ENCODE data around the gene THUMPD3.

Gene THUMPD3, protein sequence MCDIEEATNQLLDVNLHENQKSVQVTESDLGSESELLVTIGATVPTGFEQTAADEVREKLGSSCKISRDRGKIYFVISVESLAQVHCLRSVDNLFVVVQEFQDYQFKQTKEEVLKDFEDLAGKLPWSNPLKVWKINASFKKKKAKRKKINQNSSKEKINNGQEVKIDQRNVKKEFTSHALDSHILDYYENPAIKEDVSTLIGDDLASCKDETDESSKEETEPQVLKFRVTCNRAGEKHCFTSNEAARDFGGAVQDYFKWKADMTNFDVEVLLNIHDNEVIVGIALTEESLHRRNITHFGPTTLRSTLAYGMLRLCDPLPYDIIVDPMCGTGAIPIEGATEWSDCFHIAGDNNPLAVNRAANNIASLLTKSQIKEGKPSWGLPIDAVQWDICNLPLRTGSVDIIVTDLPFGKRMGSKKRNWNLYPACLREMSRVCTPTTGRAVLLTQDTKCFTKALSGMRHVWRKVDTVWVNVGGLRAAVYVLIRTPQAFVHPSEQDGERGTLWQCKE

DNA sequence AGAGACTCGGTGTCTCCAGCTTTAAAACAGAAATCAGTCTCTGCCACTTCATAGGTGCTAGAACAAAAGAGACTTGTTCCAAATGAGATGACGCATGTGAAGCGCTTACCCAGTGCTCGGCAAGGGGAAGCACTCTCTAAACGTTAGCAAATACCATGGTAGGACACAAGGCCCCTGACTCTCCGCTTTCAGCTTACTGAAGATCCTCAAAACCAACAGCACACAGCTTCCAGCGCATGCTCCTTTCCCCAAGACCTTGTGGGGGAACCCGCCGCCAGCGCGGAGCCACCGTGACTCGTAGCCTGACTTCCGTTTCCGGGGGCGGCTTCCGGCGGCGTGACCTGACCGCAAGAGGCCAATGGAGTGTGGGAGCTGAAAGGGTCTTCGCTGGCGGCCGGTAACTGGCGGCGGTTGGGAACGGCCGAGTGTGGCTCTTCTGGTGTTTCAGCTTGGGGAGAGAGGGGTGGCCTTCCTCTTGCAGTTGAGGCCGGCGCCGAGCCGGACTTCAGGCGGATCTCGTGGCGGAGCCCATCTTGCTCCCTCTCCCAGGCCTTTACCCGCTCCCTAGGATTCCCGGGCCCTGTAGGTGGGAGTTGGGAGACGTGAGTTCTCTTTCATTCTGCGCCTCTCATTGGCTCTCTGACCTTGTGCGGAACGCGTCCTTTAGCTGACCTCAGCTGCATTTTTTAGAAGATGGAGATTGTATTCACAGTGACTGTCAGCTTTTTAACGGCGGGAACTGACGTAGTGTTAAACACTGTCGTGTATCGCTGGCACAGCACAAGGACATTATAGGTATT, at the start of gene THUMPD3:
THUMPD3 (plus strand) TSS at position 324 of the 800 bp plus-strand sequence. CDS start 2,015 bp downstream, outside the sequence.
- no peaks in the 10 kb centered on the region for H3K9me3 ChIP-seq (ENCODE audit: low read length)
- peak within 1 kb of the TSS; percentile 70 to 86 for H3K4me3 ChIP-seq (ENCODE audit: low read depth in 1 of 2, low read length in 2 of 2)
- peaks cover 26% of the 10 kb centered on the region for H3K36me3 ChIP-seq (ENCODE audit: insufficient read depth, low read length)
- peaks cover 18% of the 10 kb centered on the region for H3K4me1 ChIP-seq (ENCODE audit: insufficient read depth, low read length)
- peak within 1 kb of the TSS; percentile 92 for H3K9ac ChIP-seq (ENCODE audit: low read length)
- no peaks in the 10 kb centered on the region for H3K27me3 ChIP-seq (ENCODE audit: control insufficient read depth in 1 of 2, insufficient read depth in 2 of 2, low read length in 2 of 2)
- peak within 1 kb of the TSS; percentile 81 for H3K27ac ChIP-seq (ENCODE audit: low read depth, low read length)

DNA sequence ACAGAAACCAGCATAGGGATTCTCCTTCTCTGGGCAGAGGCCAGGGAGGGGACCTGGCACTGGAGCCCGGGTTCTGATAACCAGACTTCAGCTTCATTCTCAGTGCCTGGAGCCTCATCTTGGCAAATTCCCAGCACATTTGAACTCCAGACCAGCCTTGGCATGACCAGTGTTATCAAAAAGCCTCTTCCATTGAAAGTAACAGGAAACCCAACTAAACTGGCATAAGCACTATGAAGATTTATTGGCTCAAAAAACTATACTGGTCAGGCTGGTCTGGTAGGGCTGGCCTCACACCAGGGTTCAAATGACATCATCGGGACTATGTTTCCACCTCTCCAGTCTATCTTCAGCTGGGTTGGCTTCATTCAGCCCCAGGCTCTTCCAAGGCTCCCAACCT, 48.1 kb upstream of the THUMPD3 start:
- no peaks in the 10 kb centered on the region for H3K9me3 ChIP-seq (ENCODE audit: low read length)
- H3K27me3 ChIP-seq (ENCODE audit: control insufficient read depth in 1 of 2, insufficient read depth in 2 of 2, low read length in 2 of 2): no peaks in the 10 kb centered on the region
- no peak overlapping the region for H3K4me3 ChIP-seq (ENCODE audit: low read depth in 1 of 2, low read length in 2 of 2)

DNA sequence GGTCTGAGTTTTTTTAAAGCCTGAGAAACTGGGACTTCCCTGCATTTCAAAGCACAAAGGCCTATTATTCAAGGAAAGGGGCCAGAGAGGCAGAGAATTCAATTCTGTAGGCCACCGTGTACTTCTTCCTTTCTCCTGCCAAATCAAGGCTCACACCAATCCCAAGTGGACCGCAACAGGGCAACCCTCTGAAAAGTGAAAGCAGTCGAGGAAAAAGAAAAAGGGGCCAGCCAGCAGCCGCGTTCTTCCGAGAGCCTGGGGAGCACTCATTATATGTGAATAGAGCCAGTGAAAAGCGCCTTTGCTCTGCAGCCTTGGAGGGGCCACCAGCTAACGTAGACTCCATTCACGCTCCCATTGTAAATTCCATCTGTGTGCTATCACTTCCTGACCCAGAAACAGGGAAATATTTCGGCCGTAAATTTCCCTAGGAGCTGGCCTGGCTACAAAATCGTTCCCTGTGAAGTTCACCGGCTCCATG, 45.9 kb upstream of the THUMPD3 start:
- Histone ChIP-seq H3K36me3 (ENCODE audit: insufficient read depth, low read length) (no peaks in the 10 kb centered on the region), H3K9me3 (ENCODE audit: low read length) (no peaks in the 10 kb centered on the region), H3K9ac (ENCODE audit: low read length) (peak overlapping the region; percentile 16), H3K27ac (ENCODE audit: low read depth, low read length) (peak overlapping the region; percentile 21), H3K4me1 (ENCODE audit: insufficient read depth, low read length) (peaks cover 7% of the 10 kb centered on the region), H3K27me3 (ENCODE audit: control insufficient read depth in 1 of 2, insufficient read depth in 2 of 2, low read length in 2 of 2) (no peaks in the 10 kb centered on the region), H3K4me3 (ENCODE audit: low read depth in 1 of 2, low read length in 2 of 2) (peak overlapping the region in 1 of 2 donors; percentile 56)

More for the DNA sequence above, 48.1 kb upstream of the THUMPD3 start:
- H3K36me3 ChIP-seq (ENCODE audit: insufficient read depth, low read length): no peaks in the 10 kb centered on the region
- H3K27ac ChIP-seq (ENCODE audit: low read depth, low read length): no peak overlapping the region
- H3K4me1 ChIP-seq (ENCODE audit: insufficient read depth, low read length): peaks cover 7% of the 10 kb centered on the region
- H3K9ac ChIP-seq (ENCODE audit: low read length): no peak overlapping the region

DNA sequence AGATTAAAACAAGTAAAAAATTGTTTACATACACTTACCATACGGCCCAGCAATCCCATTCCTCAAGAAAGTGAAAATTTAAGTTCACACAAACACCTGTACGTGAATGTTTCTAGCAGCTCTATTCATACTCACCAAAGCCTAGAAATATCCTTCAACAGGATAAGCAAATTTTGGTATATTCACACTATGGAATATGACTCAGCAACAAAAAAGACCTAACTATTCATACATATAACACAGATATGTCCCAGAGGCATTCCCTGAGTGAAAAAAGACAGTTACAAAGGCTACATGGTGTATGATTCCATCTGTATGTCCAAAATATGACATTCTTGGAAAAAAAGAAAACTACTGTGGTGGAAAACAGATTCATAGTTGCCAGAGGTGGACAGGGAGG, 40.1 kb upstream of the THUMPD3 start:
- Histone ChIP-seq H3K4me1 (ENCODE audit: insufficient read depth, low read length) (peaks cover 1% of the 10 kb centered on the region), H3K36me3 (ENCODE audit: insufficient read depth, low read length) (no peaks in the 10 kb centered on the region), H3K9ac (ENCODE audit: low read length) (no peak overlapping the region), H3K27me3 (ENCODE audit: control insufficient read depth in 1 of 2, insufficient read depth in 2 of 2, low read length in 2 of 2) (no peaks in the 10 kb centered on the region), H3K27ac (ENCODE audit: low read depth, low read length) (no peak overlapping the region), H3K4me3 (ENCODE audit: low read depth in 1 of 2, low read length in 2 of 2) (no peak overlapping the region), H3K9me3 (ENCODE audit: low read length) (no peaks in the 10 kb centered on the region)

DNA sequence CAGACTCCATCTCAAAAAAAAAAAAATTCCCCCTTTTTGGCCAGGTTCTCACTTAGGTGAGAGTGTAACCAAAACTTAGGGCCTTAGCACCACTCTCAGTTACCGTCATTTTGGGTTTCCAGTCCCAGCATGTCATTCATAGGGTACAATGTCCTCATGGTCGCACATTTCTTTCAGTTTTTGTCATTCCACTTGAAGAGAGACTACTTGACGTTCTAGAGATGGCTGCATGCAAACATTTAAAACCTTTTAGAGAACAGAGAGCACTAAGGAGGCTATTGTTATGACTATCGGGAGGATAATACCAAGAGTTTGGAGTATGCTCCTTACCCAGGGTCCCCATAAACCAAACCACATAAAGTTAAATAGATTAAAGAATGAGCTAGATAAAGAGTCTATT, 37.9 kb upstream of the THUMPD3 start:
- Histone ChIP-seq H3K4me3 (ENCODE audit: low read depth in 1 of 2, low read length in 2 of 2) (no peak overlapping the region), H3K9ac (ENCODE audit: low read length) (no peak overlapping the region), H3K27ac (ENCODE audit: low read depth, low read length) (no peak overlapping the region), H3K27me3 (ENCODE audit: control insufficient read depth in 1 of 2, insufficient read depth in 2 of 2, low read length in 2 of 2) (no peaks in the 10 kb centered on the region), H3K36me3 (ENCODE audit: insufficient read depth, low read length) (no peaks in the 10 kb centered on the region), H3K4me1 (ENCODE audit: insufficient read depth, low read length) (no peaks in the 10 kb centered on the region), H3K9me3 (ENCODE audit: low read length) (no peaks in the 10 kb centered on the region)

DNA sequence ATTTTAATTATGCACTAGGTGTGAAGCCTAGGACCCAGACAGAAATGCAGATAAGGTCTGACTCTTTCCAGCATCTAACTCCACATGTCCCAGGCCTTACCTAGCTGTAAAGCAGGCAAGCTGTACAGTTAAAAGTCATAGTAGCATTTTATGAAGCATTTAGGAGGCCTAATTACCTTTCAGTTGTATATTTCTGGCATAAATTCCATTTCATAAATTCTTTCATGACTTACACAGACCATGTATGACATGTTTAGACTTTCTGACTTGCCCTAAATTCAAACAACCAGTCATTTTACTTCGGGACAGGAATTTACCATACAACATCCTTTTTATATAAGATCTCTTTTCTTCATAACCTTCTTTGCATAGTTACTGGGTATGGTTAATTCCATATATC, 35.3 kb upstream of the THUMPD3 start:
- no peaks in the 10 kb centered on the region for H3K36me3 ChIP-seq (ENCODE audit: insufficient read depth, low read length)
- no peaks in the 10 kb centered on the region for H3K4me1 ChIP-seq (ENCODE audit: insufficient read depth, low read length)
- no peak overlapping the region for H3K9ac ChIP-seq (ENCODE audit: low read length)
- no peak overlapping the region for H3K4me3 ChIP-seq (ENCODE audit: low read depth in 1 of 2, low read length in 2 of 2)
- no peaks in the 10 kb centered on the region for H3K9me3 ChIP-seq (ENCODE audit: low read length)
- H3K27ac ChIP-seq (ENCODE audit: low read depth, low read length): no peak overlapping the region
- no peaks in the 10 kb centered on the region for H3K27me3 ChIP-seq (ENCODE audit: control insufficient read depth in 1 of 2, insufficient read depth in 2 of 2, low read length in 2 of 2)

DNA sequence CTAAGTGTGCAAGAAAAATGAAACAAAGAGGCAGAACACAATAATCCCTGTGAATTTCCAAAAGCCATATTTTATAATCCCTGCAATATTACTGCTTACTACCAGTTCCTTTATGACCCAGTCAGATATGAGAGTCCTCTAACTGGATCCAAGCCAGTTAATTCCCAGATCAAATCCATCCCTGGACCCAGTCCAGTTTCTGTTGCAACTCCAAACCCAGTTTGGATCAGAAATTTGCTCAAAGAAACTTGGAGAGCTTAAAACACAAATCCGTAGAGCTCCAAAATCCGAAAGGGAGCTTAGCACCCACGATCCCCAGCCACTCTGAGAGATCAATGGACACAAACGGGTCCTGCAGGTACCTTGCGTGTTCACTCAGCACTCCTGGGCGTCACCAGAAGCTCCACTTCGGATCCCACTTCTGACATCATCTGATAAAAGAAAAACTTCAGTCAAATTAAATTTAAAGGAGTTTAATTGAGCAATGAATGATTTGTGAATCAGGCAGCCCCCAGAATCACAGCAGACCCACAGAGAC, 32.6 kb upstream of the THUMPD3 start:
- Histone ChIP-seq H3K9me3 (ENCODE audit: low read length) (no peaks in the 10 kb centered on the region), H3K27me3 (ENCODE audit: control insufficient read depth in 1 of 2, insufficient read depth in 2 of 2, low read length in 2 of 2) (no peaks in the 10 kb centered on the region), H3K4me3 (ENCODE audit: low read depth in 1 of 2, low read length in 2 of 2) (no peak overlapping the region), H3K4me1 (ENCODE audit: insufficient read depth, low read length) (no peaks in the 10 kb centered on the region), H3K36me3 (ENCODE audit: insufficient read depth, low read length) (no peaks in the 10 kb centered on the region), H3K27ac (ENCODE audit: low read depth, low read length) (no peak overlapping the region), H3K9ac (ENCODE audit: low read length) (no peak overlapping the region)

DNA sequence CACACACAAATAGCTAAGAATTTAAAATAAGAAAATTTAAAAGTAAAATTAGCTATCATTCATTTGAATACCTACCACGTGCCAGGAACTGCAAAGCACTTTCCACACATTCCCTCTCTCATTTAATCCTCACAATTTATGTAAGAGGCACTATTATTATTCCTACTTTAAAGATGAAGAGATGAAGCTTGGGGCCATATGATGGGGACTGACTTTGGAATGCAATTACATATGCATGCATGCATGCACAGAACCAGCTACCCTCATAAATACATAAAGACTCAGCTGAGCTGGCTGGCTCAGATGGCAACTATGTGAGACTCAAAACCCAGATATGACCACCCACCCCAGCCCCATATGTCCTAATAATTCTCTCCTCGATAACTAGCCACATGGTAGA, 31.7 kb upstream of the THUMPD3 start:
- Histone ChIP-seq H3K27me3 (ENCODE audit: control insufficient read depth in 1 of 2, insufficient read depth in 2 of 2, low read length in 2 of 2) (no peaks in the 10 kb centered on the region), H3K4me3 (ENCODE audit: low read depth in 1 of 2, low read length in 2 of 2) (no peak overlapping the region), H3K27ac (ENCODE audit: low read depth, low read length) (no peak overlapping the region), H3K4me1 (ENCODE audit: insufficient read depth, low read length) (no peaks in the 10 kb centered on the region), H3K9ac (ENCODE audit: low read length) (no peak overlapping the region), H3K36me3 (ENCODE audit: insufficient read depth, low read length) (no peaks in the 10 kb centered on the region), H3K9me3 (ENCODE audit: low read length) (no peaks in the 10 kb centered on the region)

DNA sequence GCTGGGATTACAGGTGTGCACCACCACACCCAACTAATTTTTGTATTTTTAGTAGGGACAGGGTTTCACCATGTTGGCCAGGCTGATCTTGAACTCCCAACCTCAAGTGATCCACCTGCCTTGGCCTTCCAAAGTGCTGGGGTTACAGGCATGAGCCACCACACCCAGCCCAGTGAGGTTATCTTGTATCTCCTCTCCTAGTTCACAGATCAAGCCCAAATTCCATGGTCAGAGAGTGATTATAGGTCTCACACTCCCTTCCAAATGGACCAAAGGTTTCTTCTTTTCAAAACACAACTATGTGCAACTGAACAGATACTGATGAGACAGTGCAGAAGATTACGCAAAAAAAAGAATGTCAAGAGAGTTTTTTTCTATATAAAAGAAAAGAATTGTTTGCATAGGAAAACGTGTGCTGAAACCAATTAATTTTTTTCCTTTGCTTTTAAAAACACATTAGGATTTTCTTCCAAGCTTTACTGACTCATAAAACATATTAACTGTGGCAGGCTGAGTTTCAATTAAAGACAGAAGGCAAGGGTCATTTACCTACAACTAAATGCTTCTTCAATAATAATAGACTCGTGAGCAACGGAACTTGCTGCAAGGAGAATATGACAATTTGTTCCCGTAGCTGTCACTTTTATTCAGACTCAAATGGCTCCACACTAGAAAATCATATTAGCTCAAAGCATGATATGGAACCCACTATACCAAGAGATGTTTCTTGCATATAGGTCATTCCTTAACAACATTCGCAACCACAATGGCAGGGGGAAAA, 30.4 kb upstream of the THUMPD3 start:
- Histone ChIP-seq H3K4me3 (ENCODE audit: low read depth in 1 of 2, low read length in 2 of 2) (no peak overlapping the region), H3K9ac (ENCODE audit: low read length) (no peak overlapping the region), H3K36me3 (ENCODE audit: insufficient read depth, low read length) (no peaks in the 10 kb centered on the region), H3K4me1 (ENCODE audit: insufficient read depth, low read length) (no peaks in the 10 kb centered on the region), H3K27me3 (ENCODE audit: control insufficient read depth in 1 of 2, insufficient read depth in 2 of 2, low read length in 2 of 2) (no peaks in the 10 kb centered on the region), H3K9me3 (ENCODE audit: low read length) (no peaks in the 10 kb centered on the region), H3K27ac (ENCODE audit: low read depth, low read length) (no peak overlapping the region)

DNA sequence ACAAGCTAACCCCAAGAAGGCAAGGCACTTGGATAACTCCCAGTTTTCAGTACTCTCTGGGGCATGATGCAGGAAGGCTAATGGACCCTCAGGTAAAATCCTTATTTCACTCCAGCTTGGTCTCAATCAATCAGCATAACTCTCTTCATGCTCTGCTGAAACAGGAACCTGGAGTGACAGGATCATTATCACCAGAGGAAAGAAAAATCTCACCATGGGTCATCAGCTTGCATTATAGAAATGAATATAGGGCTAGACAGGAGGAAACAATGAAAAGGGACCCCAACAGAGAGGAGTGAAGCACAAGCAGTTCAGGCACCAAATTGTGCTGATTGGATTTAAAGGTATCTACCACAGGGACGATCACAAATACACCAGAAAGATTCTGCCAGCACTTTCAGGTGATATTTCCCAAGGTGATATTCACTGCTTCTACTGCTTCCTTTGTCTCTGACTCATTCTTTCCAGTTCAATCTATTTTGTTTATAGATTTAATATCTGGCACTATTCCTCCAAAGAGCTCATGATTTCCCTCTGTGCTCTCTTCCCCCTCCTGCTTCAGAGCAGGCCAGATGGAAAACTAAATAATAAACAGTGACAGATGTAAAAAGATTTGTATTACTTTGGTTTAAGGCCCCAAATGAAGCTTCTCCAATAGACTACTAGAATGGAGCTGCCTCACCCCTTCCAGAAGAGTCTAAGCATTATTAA, 22.9 kb upstream of the THUMPD3 start:
- H3K9ac ChIP-seq (ENCODE audit: low read length): no peak overlapping the region
- H3K36me3 ChIP-seq (ENCODE audit: insufficient read depth, low read length): no peaks in the 10 kb centered on the region
- H3K27ac ChIP-seq (ENCODE audit: low read depth, low read length): no peak overlapping the region

More for the DNA sequence above, 22.9 kb upstream of the THUMPD3 start:
- Histone ChIP-seq H3K4me3 (ENCODE audit: low read depth in 1 of 2, low read length in 2 of 2) (no peak overlapping the region), H3K27me3 (ENCODE audit: control insufficient read depth in 1 of 2, insufficient read depth in 2 of 2, low read length in 2 of 2) (no peaks in the 10 kb centered on the region), H3K4me1 (ENCODE audit: insufficient read depth, low read length) (no peaks in the 10 kb centered on the region), H3K9me3 (ENCODE audit: low read length) (no peaks in the 10 kb centered on the region)

All from muscle layer of colon (tissue), 2 donors.